ENCODE data around the gene HCK. TPM values are rescaled to one million over a fixed set of nuclear protein-coding genes. Genes with fewer than 3 reads are reported as not detected.

The HCK gene
- total RNA-seq, 1 experiment from 2014 or later: 1.3 TPM

- no peak for TF ChIP-seq E2F5 (CRISPR knock-in tag; IDR thresholded peaks at IDR 0.05)
- no peak for TF ChIP-seq ZBTB43 (CRISPR knock-in tag; IDR thresholded peaks at IDR 0.05)
- TF ChIP-seq USF2 (CRISPR knock-in tag; IDR thresholded peaks at IDR 0.05): no peak
- no peak for TF ChIP-seq ZNF416 (CRISPR knock-in tag; IDR thresholded peaks at IDR 0.05)
- TF ChIP-seq ATF3 (CRISPR knock-in tag; conservative IDR thresholded peaks at IDR 0.05): no peak
- TF ChIP-seq ESRRA (CRISPR knock-in tag; IDR thresholded peaks at IDR 0.05; ENCODE audit: borderline replicate concordance): no peak
- TF ChIP-seq ARID4B (CRISPR knock-in tag; IDR thresholded peaks at IDR 0.05; ENCODE audit: borderline replicate concordance): peak; percentile 46; the same call in 1 of the 2 replicates
- no peak for TF ChIP-seq SMAD3 (CRISPR knock-in tag; IDR thresholded peaks at IDR 0.05; ENCODE audit: borderline replicate concordance)
- TF ChIP-seq SMAD4 (CRISPR knock-in tag; IDR thresholded peaks at IDR 0.05): no peak
- peak; percentile 100 for TF ChIP-seq CTCF (IDR thresholded peaks at IDR 0.05)
- TF ChIP-seq IRF2 (CRISPR knock-in tag; IDR thresholded peaks at IDR 0.05; ENCODE audit: borderline replicate concordance, low read depth): no peak
- TF ChIP-seq NFATC4 (CRISPR knock-in tag; IDR thresholded peaks at IDR 0.05): no peak
- TF ChIP-seq ETV6 (CRISPR knock-in tag; IDR thresholded peaks at IDR 0.05): no peak; the same call in 1 of the 2 replicates
- TF ChIP-seq ELF4 (CRISPR knock-in tag; IDR thresholded peaks at IDR 0.05; ENCODE audit: low read depth): no peak
- TF ChIP-seq AFF4 (CRISPR knock-in tag; IDR thresholded peaks at IDR 0.05; ENCODE audit: borderline replicate concordance): no peak
- no peak for TF ChIP-seq IRF1 (CRISPR knock-in tag; IDR thresholded peaks at IDR 0.05)
- TF ChIP-seq NR2C2 (CRISPR knock-in tag; IDR thresholded peaks at IDR 0.05): no peak; the same call in 1 of the 2 replicates
- TF ChIP-seq CREM (CRISPR knock-in tag; IDR thresholded peaks at IDR 0.05): no peak
- TF ChIP-seq TEAD4 (CRISPR knock-in tag; IDR thresholded peaks at IDR 0.05): no peak
- TF ChIP-seq ZNF263 (CRISPR knock-in tag; IDR thresholded peaks at IDR 0.05; ENCODE audit: low read depth): no peak
- peak; percentile 94 for TF ChIP-seq HMGXB4 (CRISPR knock-in tag; IDR thresholded peaks at IDR 0.05)
Observed at GRCh38 chr20:32031007-32031958, 20.8 kb upstream of the HCK start (continued).

Measured in WTC11 (cell line).